ENCODE measurements around the gene HTRA3.

The HTRA3 gene

DNA sequence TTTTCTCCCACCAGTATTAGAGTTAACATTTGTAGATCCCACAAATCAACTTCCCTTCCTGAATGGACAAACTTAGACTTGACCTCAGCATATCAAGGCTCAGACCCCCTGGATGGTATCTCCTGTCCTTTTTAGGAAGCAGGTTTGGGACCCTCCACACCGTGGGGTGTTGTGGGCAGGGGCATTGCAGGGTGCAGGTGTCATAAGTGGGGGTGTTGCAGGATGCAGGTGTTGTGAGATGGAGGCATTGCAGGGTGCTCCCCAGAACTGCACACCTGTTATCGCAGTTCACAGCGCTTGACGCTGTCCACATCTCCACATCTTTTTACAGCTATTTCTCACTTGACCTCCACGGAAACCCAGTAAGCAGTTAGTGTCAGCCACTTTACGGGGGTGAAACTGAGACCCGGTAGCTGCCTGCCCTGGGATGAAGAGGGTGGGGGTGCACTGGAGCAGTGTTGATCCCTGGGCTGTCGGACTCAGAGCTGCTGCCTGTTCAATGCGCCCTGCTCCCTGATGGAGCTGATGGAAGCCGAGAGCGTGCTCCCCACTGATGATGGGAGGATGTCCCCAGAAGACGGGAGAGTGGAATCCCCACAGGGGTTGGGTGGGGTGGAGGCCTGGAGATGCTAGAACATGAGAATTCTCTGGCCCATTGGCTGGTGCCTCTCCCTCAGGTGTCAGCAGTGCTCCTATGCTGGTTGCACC lies 45.1 kb upstream of the HTRA3 start:
- in situ Hi-C loops (cut with MboI; ENCODE audit: low pct_unique_long_range_greater_than_20kb, low sequenced_read_pairs, unreplicated experiment) = no loop called here
- DNase-seq (ENCODE audit: low spot score) = no peak
- TF ChIP-seq, protein P1, sequence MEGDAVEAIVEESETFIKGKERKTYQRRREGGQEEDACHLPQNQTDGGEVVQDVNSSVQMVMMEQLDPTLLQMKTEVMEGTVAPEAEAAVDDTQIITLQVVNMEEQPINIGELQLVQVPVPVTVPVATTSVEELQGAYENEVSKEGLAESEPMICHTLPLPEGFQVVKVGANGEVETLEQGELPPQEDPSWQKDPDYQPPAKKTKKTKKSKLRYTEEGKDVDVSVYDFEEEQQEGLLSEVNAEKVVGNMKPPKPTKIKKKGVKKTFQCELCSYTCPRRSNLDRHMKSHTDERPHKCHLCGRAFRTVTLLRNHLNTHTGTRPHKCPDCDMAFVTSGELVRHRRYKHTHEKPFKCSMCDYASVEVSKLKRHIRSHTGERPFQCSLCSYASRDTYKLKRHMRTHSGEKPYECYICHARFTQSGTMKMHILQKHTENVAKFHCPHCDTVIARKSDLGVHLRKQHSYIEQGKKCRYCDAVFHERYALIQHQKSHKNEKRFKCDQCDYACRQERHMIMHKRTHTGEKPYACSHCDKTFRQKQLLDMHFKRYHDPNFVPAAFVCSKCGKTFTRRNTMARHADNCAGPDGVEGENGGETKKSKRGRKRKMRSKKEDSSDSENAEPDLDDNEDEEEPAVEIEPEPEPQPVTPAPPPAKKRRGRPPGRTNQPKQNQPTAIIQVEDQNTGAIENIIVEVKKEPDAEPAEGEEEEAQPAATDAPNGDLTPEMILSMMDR (IDR thresholded peaks at IDR 0.05; ENCODE audit: extremely low read depth, insufficient read depth, missing control alignments) = no peak

DNA sequence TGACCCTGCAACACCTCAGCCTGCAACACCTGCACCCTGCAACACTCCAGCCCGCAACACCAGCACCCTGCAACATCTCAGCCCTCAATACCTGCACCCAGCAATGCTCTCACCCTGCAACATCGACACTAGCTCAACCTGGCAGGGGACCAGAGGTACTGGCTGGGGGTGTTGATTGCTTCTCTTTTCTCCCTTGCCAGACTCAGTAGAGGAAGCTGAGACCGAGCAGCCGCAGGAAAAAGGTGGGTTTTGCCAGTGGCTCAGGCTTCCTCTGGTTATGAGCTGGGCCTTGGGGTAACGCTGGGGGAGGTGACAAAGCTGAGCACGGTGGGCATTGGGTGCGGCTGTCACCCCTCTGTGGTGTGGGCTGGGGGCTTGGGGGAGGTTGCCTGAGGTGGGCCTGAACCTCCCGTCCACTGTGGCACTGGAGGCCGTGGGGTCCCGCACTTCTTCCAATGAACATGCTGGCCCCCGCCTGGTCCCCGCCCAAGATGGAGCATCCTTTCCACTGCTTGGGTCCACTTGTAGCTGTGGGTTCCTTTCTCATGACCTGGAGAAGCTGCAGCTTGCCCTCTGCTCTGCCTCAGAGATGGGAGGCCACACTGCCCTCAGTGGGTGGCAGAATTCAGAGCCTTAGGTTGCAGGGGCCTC lies 44.5 kb upstream of the HTRA3 start:
- DNase-seq (ENCODE audit: low spot score) = no peak
- in situ Hi-C loops (cut with MboI; ENCODE audit: low pct_unique_long_range_greater_than_20kb, low sequenced_read_pairs, unreplicated experiment) = no loop called here
- TF ChIP-seq, protein P1 (IDR thresholded peaks at IDR 0.05; ENCODE audit: extremely low read depth, insufficient read depth, missing control alignments) = no peak

DNA sequence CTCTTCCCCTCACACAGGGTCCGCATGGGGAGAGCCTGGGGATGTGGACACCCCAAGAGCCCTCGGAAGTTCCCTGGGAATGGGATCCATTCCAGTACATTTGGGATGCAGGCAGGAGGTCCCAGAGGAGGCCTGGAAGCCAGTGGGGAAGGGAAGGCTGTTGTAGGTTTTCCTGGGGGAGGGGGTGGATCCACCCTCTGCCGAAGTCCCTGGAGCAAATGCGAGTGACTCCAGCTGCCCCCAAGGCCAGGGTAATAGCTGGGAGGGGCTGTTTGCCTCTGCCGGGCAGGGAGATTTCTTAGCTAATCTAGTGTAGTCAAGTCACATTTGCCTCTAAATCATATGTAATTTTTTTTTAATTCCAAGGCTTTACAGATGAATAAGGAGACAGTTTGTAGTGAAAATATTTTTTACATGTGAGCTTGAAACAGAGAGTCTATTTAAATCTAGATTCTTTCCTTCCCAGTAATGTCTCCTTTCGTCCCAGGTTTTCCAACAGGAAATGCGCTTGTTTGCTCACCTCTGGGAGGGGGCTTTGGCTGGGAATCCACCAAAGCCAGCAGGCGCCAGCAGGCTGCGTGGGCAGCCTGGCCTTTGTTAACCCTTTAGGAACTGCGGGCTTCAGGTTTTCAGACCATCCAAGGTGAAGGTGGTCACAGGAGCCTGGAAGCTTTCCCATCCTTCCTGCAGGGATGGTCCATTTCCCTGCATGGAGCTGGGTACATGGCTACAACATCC lies 43.7 kb upstream of the HTRA3 start:
- TF ChIP-seq, protein P1 (IDR thresholded peaks at IDR 0.05; ENCODE audit: extremely low read depth, insufficient read depth, missing control alignments) = no peak
- in situ Hi-C loops (cut with MboI; ENCODE audit: low pct_unique_long_range_greater_than_20kb, low sequenced_read_pairs, unreplicated experiment) = no loop called here

DNA sequence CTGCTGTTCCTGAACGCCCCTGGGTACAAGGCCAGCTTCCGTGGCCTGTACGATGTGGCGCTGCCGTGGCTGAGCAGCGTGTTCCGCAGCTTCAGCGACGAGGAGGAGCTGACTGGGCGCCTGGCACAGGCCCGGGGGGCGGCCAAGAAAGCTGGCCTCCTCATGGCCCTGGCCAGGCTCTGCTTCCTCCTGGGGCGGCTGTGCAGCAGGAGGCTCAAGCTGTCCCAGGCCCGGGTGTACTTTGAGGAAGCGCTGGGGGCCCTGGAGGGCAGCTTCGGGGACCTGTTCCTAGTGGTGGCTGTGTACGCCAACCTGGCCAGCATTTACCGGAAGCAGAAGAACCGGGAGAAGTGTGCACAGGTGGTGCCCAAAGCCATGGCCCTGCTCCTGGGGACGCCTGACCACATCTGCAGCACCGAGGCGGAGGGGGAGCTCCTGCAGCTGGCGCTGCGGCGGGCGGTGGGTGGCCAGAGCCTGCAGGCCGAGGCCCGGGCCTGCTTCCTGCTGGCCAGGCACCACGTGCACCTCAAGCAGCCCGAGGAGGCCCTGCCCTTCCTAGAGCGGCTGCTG lies 42.3 kb upstream of the HTRA3 start:
- TF ChIP-seq, protein P1 (IDR thresholded peaks at IDR 0.05; ENCODE audit: extremely low read depth, insufficient read depth, missing control alignments) = no peak
- in situ Hi-C loops (cut with MboI; ENCODE audit: low pct_unique_long_range_greater_than_20kb, low sequenced_read_pairs, unreplicated experiment) = no loop called here
- DNase-seq (ENCODE audit: low spot score) = no peak

More for the DNA sequence above, 43.7 kb upstream of the HTRA3 start:
- DNase-seq (ENCODE audit: low spot score) = no peak

DNA sequence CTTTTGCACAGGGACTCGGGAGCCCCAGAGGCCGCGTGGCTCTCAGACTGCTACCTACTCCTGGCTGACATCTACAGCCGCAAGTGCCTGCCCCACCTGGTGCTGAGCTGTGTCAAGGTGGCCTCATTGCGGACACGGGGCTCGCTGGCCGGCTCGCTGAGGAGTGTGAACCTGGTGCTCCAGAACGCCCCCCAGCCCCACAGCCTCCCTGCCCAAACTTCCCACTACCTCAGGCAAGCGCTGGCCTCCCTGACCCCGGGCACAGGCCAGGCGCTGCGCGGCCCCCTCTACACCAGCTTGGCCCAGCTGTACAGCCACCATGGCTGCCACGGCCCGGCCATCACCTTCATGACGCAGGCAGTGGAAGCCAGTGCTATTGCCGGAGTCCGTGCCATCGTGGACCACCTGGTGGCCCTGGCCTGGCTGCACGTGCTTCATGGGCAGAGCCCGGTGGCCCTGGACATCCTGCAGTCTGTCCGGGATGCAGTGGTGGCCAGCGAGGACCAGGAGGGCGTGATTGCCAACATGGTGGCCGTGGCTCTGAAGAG lies 41.7 kb upstream of the HTRA3 start:
- in situ Hi-C loops (cut with MboI; ENCODE audit: low pct_unique_long_range_greater_than_20kb, low sequenced_read_pairs, unreplicated experiment) = no loop called here
- TF ChIP-seq, protein P1 (IDR thresholded peaks at IDR 0.05; ENCODE audit: extremely low read depth, insufficient read depth, missing control alignments) = no peak

More for the DNA sequence above, 41.7 kb upstream of the HTRA3 start:
- no peak for DNase-seq (ENCODE audit: low spot score)
